HG03064 (cell line): ENCODE results near the gene PCK1.

Experiments
- ATAC-seq: cut with Tn5 transposase; IDR thresholded peaks from one replicate; pipeline ENCODE4 v1.9.1; 2021; ENCODE audit warnings: low read depth; ENCODE audit not compliant: unreplicated experiment

The PCK1 gene

DNA sequence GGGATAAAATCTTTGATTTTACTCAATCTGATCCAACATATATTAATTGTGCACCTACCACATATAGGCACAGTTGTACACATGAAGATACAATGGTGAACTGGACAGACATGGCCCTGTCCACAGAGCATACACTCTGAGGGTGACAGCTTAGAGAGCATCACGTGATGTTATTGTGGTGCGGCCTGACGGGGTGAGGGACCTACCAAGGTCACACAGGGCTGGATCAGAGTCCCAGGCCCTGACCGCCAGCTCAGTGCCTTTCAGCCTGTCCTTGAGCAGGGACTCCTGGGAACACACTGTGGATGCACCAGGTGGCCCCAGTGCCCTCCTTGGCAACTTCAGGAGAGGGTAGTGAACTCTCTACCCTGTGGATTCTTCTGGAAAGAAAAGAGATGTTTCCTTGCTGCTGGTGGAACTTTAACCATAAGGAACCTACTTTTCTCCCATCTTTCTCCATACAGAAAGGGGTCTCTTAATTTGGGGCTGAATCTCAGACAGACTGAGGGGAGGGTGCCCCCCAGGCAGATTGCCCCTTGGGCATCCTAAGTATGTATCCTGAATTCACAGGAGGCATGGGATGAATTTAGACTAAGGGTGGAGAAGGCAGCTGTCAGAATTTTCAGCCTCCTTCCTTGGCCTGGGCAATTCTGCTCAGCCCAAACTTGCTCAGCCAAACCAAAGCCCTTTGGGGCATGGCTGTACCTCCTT is 26.5 kb downstream of the PCK1 start:
- ATAC-seq = no peak

DNA sequence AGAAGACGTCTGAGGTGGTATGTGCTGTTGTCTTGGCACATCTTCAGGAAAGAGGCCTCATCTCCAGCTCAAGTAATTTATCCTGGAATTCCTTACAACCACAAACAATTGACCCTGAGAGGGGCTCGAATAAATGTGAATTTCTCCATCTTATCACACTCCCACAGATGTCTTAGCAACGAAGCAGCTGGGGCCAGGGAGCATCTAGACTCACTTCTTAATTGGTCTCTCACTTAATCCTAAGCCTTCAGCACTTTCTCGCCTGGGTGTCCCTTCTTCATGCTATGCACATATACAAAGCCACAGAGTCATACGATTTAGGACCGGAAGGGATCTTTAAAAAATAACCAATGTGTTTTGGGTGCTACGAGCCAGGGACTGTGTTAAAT is 27.1 kb downstream of the PCK1 start:
- no peak for ATAC-seq

DNA sequence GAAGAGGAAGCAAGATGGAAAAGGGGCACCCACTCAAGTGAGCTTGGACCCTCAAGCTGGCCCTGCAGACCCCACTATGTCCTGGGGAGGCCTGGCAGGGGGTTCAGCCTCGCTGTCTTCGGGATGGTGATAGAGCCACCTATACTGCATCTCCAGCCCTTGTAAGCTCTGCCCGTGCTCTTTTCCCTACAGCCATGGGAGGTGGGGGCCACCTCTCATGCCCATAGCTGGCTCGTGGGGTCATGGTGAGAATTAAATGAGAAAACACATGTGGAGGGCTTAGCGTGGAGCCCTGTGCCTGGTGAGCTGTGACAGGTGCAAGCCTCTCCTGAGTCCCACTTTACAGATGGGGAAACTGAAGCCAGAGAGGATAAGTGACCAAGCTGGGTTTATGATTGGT is 27.7 kb downstream of the PCK1 start:
- ATAC-seq = no peak

DNA sequence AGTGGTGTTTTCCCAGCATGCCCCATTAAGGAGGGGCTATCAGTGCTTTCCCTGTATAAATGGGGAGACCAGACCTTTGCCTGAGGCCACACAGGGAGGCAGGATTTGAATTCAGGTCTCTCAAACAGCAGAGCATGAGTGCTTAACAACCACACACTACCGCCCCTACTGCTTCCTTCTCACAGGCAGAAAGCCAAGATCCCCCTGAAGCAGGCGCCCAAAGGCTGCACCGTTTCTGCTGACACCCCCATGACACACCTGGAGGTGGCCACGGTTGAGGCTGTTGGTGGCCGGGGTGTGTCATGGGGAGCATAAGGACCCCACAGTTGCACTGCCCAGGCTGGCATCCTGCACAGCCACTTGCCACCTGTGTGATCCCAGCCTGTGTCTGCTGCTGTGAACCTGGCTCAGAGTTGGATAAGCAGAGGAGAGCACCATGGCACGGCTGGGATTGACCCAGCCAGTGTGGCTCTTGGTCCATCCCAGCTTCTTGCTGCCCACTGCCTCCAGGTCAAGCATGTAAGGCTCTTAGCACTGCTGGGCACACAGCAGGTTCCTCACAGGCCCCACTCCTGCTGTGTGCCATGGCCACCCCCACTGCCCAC is 28.3 kb downstream of the PCK1 start:
- no peak for ATAC-seq

DNA sequence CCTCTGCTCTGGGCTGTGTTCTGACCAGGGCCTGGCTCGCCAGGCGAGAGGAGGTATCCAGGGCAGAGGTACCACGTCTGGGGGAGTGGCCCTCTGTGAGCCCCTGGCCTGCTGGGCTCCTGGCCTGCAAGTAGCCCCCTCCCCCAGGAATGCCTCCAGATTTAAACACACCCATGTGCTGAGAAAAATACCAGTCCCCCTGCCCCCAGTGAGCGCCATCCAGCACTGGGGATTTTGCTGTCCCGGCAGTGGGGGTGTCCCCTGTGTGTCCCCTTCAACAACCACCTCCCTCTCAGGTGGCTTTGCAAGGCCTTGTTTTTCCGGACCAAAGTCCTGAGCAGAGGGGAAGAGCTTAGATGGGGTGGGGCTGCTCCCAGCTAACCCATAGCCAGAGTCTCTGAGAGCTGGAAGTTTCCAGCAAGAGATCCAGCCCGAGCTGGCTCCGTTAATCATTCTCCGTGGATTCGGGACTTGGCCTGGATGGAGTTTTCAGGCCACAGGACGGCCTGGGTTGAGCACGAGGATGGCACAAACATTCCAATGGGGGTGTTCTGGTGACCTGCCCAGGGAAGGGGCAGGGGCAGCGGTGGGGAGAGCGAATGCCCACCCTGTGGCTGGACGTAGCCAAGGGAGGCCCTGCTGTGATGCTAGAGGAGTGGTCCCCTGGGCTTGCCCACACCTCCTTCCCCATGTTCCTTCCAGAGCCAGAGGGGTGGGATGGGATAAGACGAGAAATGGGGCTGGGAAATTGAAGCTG is 29.0 kb downstream of the PCK1 start:
- ATAC-seq = no peak

DNA sequence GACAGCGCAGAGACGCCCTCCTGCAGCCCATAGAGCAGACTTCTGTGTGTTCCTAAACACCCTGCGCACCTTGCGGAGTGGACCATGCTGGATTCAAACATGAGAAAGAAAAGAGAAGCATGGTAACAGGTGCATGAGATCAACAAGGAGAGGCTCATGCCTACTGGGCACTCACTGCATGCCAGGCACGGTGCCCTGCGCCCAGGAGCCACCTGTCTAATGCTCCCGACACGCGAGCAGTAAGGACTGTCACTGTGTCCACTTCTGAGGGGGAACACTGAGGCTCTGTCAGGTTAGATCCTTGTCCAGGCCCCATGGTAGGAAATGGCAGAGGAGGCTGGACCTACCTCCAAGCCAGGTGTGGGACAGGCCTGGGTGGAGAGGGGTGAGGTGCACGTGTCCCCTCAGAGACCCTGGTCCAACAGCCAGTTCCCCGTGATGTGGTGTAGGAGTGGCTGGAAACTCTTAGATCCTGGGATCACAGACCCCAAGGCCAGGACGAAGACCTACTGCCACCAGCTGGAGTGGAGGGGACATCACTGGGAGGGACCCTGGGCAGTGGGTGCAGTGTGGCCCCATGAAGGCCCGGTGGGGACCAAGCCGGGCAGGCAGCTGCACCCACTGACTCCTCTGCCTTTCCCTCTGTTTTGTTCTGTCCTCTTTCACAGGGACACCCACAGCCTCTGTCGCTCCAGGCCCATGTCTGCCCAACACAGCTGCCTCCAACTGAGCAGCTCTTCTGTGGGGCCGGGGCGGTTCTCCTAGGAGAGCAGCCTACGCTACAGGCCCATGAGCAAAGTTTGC is 29.8 kb downstream of the PCK1 start:
- ATAC-seq = no peak

DNA sequence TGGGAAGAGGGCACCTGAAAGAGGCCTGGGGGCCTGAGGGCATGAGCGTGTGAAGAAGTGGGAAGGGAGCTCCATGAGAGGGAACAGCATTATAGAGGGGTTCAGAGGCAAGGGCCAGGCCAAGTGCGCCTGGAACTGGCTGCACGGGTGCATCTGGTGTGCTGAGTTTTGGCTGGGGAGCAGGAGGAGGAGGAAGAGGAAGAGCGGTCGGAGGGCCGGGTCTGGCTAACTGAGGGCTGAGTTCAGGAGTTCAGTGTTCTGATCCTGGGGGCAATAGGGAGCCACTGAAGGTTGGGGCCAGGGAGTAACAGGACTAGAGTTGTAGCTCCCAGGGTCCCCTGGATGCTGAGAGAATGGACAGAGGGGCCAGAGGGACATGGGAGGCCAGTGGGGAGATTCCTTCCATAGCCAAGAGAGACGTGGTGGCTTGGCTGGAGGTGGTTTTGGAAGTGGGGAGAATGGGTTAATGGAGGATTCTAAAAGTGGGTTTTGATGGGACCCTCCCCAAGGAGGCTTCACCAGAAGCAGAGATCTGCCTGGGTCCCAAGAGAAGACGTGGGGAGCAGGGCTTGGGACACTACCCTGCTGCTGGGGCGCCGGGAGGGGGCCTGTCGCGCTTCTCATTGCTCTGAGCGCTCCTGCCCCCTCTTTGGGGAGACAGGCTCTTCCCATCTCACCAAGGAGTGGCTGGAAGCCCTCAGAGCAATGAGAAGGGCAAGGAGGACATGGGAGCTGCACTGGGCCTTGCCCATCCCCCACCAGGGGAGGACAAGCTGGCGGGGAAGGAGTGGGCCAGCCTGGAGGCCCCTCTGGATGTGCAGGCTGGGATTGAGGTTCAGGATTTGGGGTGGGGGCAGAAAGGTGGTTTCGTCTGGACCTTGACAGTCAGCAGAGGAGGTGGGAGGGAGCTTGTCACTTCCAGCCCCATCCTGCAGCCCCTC is 30.6 kb downstream of the PCK1 start:
- no peak for ATAC-seq

DNA sequence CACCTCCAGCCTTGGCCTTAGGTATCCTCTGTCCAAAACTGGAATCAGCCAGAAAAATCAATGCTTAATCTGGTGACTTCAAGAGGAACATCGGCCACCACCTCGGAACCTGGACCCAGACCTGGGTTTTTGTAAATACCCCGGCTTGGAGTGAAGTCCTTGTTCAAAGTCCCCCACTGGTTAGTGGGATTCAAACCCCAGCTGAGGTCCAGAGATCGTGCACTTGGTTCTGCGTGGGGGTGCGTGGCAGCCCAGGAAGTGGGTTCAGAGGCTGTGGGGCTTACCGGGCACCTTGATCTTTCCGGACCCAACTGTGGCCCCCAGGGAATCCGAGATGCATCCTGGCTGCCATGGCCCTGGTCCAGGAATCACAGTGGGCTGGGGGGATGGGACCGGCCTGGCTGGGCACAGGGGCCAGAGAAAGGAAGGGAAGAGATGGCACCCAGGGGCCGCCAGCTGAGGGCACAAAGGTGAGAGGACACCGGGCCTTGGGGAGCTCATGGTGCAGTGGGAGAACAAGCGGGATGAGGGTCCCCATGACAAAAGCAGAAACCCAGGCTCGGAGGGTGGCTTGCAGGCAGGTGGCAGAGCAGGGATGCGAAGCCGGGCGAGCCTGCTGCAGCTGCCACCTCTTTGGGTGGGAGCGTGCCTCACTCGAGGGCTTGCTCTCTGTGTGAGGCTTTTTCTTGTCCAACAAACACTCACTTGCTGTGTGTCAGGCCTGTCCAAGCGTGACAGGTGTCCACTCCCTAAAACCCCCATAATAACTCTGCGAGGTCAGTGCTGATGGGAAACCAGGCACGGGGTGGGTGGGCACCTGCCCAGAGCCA is 31.6 kb downstream of the PCK1 start:
- ATAC-seq = no peak

DNA sequence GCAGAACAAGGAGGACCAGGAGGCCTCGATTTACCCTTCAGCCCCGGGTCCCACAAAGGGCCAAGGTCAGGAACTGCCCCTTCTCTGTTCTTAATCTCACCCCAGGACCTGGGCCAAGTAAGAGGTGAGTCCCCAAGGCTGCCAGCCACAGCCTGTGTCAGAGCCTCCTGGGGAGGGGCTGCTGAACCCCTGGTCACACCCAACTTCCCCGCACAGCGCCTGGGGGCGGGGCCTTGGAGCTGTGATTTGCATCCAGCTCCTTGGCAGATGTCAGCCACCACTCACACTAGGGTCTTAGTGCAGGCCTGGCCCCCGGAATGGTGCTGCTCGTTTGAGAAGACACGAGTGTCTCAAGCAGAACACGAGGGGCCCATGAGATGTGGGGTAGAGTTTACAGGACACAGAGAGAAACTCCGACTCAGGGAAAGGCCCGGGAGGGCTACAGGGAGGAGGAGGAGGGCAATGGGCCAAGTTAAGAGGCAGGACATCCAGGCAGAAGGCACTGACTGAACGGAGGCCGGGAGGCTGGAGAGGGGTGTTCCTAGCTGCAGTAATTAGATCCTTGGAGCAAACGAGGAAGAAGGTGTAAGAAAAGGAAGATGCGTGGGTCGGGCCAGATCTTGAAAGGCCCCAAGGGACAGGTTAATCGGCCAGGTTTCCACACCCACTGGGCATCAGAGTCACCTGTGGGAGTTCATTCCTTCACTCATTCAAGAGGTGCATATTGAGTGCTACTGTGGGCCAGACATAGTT is 32.4 kb downstream of the PCK1 start:
- no peak for ATAC-seq

DNA sequence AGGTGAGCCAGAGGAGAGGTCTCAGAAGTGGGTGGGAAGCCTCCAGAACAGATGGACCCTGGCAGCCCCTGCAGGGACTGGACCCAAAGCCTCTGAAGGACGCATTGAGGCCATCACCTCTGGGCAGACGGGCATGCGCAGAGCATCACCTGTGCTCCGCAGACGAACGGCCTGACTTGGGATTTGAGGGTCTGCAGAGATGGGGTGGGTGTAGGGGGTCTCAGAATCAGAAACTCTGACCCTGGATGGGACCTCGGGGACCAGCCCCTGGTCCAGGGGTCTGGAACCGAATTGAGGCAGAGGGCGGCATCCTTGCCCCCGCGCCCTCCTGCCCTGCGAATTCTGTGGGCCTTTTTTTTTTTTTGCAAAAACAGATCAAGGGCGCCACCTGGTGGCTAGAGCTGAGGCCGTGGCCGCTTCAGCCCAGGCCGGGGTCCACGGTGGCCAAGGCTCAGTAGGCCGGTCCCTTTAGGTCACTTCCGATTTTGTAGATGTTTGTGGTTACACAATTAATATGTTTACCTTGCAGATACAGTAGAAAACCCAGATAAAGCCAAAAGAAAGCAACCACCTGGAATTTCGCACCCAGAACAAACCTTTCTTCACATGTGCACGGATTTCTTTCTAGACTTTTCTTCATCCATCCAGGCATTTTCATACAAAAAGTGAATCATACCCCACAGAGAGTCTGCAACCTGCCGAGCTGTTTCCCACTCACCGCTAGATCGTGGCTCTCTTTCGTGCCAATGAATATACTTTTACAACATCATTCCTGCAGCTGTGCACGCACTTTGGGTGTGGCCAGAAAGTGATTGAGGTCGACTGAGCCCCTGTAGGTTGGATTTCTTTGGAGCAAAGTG is 33.4 kb downstream of the PCK1 start:
- no peak for ATAC-seq

DNA sequence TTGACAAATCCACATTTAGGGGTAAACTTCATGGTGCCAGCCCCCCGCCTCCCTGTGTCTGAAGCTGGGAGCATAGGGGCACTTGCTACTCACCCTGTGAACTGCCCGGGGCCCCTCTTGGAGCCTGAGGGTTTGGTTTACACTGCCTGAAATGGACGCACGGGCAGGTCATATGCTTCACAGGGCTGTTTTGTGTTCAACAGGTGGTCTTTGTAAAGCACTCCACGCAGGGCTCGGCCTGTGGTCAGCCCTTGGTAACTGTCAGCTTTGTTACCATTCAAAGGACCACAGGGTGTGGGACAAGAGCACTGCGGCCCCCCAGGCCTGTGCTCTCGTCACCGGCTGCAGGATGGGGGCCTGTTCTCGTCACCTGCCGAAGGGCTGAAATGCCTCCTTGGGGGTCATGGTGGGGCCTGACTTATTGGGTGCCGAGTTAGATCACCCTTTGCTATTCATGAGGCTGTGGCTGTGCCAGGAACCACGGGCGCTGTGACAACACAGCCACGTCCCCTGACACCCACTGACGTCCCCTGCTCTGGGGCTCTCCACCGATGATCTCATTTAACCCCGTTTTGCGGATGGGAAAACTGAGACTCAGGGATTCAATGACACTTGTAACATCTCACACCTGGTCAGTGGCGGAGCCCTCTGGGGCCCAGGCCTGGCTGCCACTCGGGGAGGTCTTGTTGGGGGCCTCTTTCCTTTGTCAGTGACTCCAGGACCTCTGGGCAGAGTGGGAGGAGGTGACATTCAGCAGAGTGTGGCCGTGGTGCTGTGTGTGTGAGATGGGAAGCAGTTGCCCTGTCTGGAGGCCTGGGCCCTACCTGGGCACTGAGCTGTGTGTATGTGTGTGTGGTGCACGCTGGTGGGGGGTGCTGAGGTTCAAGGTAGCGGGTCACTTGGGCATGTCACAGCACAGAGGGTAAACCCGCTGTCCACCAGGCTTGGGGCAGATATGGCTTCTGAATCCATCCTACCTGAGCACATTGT is 34.4 kb downstream of the PCK1 start:
- ATAC-seq = no peak

DNA sequence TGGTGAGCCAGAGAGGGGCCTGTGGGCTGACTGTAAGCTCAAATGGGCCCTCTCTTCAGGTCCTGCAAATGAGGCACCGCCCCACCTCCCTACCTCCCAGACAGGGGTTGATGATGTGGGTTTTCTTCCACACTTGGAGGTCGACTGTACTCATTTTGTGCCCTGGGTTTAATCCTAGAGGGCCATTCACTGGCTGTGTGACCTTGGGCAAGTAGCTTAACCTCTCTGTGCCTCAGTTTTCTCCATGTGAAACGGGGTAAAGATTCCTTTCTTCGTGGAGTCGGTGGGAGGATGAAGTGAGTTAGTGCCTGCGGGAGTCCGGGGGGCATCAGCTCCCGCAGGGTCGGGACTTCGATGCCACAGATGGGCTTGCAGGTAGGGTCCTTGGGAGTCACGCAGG is 35.4 kb downstream of the PCK1 start:
- no peak for ATAC-seq

DNA sequence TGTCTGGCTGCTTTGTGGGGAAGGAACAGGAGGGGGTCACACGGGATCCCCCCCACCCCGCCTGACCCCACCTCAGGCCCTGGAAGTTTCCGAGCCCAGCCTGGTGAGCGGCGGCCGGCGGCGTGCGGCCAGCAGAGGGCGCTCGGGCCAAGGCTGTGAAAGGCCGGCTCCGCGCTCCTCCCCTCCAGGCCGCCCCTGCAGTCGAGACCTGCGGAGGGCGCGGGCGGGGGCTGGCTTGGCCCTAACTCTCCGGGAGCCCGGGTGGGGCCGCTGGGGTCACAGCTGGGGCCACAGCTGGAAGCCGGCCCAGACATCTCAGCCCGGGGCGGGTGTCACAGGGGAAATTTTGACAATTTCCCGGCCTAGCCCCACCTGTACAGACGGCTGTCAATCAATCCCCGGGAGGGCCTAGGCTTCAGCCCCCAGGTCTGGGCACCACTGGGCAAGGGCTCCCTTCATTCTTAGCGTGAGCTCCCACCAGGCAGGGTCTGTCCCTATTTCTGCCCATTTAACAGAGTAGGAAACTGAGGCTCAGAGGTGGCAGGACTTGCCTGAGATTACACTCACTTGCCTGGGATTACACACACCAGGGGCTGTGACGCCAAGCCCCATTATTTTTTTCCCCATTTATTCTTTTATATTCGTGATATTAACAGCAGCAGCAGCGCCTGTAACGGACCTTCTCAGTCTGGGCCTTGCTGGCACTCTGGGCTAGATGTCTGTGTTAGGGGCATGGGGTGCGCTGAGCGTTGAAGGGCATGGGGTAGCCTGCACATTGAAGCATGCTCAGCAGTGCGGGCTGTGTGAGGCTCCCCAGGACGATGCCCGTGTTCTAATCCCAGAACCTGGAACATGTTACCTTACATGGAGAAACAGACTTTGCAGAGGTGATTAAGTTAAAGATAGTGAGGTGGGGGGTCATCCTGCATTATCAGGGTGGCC is 36.4 kb downstream of the PCK1 start:
- no peak for ATAC-seq

DNA sequence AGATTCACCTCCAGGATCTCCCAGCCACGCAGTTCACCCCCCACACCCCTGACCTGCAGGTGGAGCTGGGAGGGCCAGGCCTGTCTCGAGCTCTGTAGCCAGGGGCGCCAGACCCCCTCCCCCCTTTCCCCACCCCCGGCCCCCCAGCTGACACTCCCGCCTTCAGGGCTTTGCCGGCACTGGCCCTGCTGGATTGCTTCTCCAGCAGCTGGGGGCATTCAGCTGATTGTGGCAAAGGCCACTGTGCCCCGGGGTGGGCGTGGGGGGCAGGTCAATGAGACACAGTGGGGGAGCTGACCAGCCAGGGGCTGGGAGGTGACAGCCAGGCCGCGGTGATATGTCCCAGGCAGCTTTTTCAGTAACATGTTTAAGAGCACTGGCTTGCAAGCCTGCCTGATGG is 37.1 kb downstream of the PCK1 start:
- no peak for ATAC-seq

DNA sequence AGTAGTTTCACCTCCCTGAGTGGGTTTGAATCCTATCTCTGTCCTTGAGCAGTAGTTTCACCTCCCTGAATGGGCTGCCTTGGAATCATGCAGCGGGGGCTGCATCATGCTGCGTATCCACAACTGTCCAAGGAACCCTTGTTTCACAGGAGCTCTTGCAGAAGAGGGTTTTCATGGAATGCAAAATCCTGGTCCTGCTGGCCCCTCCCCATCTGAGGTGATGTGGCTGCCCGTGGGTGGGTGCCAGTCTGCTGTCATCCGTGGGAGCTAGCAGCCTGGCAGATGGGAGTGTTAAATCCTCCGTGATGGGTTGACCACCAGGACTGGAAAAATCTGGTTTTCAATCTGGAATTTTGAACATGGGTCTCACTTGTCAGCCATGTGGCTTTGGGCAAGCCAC is 37.6 kb downstream of the PCK1 start:
- no peak for ATAC-seq
